HG03066 (cell line): ENCODE data around the gene MEX3B.

Experiments used
- ATAC-seq: cut with Tn5 transposase; IDR thresholded peaks from one replicate; pipeline ENCODE4 v1.9.1; 2021; ENCODE audit warnings: low read depth; ENCODE audit not compliant: unreplicated experiment

MEX3B gene

DNA sequence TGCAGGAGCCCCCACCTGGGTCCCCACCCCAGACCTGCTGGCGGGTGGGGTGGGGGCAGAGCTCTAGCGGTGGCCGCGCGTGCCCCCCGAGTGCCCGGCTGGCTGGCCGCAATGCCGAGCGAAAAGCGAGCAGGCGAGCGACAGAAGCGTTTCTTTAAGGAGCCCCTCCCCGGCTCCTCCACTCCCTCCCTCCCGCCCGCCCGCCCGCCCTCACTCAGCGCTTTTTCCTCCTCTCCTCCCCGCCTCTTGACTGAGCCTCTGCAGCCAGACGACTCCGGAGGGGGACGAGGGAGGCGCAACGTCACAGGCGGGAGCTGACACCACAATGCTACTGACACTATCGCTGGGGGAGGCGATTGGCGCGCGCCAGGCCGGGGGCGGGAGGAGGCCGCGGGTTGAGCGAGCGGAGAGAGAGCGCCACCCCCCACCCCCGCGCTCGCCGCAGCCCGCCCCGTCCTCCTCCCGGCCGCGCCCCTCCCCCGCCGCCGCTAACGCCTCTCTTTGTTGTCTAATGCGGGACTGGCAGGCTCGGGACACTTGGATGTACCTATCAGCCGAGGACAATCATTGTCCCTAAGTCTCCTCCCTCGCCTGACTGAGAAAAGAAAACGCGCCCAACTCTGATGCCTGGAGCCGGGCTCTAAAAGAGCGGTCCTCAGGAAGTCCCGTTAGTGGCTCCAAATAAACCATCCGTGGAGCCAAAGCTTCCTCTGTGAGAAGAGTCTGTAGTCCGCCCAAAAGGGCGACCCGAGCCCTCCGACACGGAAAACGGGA is at the start of gene MEX3B:
MEX3B (minus strand) TSS at position 127 of the 774 bp plus-strand sequence. CDS start 313 bp downstream, outside the sequence.
- ATAC-seq: peak; percentile 71

DNA sequence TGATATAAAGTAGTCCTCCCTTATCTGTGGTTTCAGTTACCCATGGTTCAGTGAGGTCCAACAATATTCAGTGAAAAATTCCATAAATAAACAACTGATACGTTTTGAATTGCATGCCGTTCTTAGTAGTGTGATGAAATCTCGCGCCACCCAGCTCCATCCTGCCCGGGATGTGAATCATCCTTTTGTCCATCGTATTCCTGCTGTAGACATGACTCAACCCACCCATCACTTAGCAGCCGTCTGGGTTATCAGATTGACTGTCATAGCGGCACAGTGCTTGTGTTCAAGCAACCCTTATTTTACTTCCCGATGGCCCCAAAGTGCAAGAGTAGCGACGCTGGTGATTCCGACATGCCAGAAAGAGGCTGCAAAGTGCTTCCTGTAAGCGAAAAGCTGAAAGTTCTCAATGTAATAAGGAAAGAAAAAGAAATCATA is 48.0 kb upstream of the MEX3B start:
- ATAC-seq: no peak

DNA sequence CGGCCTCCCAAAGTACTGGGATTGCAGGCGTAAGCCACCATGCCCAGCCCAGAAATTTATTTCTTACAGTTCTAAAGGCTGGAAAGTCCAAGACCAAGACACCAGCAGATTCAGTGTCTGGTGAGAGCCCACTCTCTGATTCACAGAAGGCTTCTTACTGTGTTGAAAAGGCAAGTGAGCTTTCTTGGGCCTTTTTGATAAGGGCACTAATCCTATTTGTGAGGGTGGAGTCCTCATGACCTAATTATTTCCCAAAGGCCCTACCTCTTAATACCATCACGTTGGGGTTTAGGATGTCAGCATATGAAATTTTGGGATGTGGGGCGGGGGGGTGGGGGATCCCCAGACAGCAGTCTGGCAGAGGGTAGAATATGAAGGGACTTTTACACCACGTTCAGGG is 47.5 kb upstream of the MEX3B start:
- no peak for ATAC-seq

DNA sequence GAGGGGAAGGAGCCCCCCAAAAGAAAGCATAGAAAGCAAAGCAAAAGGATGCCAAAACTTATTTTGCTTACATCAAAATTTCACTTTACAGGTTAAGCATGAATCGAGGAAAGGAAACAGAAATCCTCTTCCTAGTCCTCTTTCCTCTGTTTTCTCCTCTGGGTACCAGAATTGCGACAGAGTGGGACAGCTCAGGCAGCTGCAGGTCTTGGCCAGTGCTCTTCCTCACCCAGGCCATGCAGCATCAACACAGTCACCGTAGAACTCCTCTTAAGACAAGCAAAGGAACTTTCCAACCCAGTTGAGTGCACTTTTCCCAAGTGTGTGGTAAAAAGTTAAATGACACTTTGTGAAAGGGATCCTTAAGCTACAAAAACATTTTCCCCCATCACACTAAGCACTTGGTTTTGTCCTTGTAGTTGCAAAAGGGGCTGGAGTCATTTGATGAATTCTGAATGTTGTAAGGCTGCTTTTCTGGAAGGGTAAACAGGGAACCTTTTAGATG is 45.9 kb upstream of the MEX3B start:
- no peak for ATAC-seq

DNA sequence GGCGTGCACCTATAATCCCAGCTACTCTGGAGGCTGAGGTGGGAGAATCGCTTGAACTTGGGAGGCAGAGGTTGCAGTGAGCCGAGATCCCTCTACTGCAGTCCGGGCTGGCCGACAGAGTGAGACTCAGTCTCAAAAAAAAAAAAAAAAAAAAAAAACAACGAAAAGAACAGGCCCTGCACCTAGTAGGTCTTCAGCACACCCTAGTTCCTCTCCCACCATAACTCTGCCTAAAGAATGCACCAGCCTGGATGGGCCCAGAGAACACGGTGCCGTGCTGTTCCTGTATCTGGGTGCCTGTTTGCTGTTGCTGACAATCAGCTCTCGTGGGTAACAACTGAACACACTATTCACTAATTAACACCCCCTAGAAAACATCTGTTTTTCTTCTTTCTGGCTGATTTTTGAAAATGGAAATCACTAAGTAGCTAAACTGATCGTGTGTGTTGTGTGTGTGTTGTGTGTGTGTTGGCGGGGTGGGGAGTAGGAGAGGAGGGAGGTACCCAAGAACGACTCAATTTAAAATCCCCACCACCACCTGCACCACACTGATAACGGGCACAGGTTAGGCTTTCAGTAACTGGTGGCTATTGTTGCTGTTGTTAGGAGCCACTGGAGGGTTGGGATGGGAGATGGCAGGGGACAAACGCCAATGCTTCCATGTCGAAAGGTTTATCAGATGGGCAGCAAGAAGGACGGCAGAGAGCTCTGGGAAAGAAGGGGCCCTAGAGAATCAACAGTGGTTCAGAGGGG is 40.6 kb upstream of the MEX3B start:
- ATAC-seq: no peak

DNA sequence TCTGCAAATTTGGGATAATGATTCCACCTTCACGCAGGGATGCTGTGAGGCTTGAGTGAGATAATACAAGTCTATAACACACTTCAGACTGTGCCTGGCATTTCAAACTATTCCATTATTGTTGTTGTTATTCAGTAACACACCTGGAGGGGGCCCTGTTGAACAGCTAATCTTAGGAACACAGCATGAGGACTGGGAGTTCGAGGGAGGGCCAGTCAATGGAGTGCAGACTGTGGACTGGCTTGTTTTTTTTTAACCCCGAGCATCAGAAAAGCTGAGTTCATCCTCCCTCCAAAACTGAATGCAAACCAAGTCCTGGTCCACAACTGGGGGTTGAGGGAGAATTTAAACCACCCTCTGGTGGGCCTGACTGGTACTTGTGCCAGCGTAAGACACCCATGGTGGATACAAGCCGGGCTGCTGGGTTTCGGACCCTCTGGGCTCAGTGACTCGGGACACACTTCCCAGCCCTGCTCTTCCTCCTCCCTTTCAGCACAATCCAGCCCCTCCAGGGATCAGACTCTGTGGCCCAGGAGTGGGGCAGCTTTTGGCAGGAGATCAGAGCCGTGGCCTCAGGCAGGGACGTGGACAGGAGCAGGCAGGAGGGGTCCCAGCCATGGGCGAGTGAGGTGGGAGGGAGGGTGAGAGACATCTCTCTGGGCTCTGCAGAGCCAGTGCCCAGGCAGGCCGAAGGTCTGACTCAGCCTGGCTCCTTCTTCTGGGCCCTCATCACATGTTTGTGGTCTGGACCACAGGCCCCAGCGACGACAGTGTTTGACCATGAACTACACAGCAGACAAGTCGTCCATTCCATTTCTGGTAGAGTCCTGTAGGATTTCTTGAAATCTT is 36.3 kb upstream of the MEX3B start:
- ATAC-seq: no peak

DNA sequence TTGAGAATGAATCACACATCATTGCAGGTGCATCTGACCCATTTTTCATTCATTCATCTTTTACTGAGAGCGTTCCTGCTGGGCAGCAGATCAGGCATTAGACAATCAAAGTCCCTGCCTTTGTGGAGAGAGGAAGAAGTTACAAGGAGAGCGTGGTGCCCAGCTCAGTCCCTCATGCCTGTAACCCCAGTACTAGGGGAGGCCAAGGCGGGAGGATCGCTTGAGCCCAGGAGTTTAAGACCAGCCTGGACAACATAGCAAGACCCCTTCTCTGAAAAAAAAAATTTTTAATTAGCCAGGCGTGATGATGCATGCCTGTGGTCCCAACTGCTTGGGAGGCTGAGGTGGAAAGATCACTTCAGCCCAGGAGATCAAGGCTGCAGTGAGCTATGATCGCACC is 35.0 kb upstream of the MEX3B start:
- ATAC-seq: no peak

DNA sequence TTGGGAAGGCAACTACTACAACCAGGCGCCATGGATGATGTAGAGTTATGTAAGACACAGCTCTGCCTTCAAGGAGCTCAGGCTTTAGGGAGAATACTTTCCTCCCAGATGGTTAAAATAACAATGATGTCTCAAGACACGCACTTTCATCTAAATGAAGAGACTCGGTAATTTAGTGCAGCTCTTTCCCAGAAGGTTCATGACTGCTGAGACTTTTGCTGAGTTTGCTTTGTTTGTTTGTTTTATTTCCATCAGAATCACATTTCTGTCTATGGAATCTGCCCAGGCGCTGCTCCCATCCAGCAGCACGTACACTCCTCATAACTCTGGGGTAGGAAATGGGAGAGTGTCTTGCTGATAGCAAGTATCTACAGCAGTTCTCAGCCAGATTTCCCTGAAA is 33.9 kb upstream of the MEX3B start:
- ATAC-seq: no peak

GRCh38 chr15:82074610-82075009 is 28.8 kb upstream of the MEX3B start:
- no peak for ATAC-seq

DNA sequence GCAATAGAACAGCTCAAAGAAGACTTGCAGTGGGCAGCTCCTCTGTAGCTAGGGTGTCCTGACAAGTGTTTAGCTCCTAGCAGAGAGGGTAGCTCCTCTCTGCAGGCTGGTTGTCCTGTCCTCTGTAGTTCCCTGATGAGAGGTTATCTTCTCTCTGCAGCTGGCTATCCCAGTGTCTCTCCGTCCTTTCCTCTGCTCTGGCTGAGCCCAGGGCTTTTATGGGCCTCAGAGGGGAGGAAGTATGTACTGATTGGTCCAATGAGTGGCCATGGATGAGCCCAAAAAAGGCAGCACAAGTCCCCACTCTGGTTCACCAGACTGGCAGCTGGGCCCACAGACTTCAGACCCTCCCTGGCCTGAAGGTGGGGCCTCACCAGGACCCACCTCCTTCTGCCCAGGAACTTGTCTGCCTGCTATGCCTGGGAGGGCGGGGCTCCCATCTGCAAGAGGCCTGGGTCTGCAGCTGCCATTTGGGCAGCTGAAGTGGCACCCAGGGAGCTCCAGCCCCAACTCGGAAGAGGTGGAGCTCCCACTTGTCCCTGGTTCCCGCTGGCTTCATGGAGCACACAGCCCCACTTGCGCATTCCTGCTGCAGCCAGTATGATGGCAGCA is 27.2 kb upstream of the MEX3B start:
- no peak for ATAC-seq

DNA sequence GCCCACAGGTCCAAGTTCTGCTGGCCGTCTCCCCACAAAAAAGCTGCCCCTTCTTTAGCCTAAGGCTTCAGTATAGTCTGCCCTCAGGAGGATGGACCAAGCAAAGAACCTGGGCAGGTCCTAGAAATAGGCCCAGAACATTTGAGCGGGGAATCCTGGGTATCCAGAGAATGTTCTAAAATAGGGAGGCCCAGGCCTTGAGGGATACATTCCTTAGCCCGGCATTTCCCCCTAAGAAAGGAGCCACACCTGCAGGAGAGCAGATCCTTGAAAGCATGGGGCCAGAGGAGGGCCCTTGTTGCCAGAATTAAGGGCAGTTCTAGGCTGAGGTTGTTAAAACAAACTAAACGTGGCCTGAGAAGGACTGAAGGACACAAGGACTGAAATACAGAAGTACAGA is 20.6 kb upstream of the MEX3B start:
- no peak for ATAC-seq

DNA sequence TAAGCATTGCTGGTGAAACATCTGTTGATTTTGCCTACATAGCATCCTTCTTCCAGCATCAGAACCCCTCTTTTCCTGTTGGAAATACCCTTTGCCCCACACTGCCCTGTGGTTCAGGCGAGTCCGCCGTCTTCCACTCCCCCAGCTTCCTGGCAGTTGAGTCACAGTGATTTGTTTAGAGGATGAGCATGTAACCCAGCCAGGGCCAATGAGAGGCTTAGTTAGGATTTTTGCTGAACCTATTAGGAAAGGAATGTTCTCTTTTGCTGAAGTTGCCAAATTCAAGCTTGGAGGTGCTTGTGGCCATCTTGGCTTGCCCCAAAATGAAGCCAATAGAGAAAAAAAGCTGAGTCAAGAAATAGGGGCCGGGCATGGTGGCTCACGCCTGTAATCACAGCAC is 19.0 kb upstream of the MEX3B start:
- ATAC-seq: no peak

GRCh38 chr15:82062479-82063454 is 16.9 kb upstream of the MEX3B start:
- no peak for ATAC-seq

GRCh38 chr15:82060817-82061216 is 15.0 kb upstream of the MEX3B start:
- no peak for ATAC-seq

DNA sequence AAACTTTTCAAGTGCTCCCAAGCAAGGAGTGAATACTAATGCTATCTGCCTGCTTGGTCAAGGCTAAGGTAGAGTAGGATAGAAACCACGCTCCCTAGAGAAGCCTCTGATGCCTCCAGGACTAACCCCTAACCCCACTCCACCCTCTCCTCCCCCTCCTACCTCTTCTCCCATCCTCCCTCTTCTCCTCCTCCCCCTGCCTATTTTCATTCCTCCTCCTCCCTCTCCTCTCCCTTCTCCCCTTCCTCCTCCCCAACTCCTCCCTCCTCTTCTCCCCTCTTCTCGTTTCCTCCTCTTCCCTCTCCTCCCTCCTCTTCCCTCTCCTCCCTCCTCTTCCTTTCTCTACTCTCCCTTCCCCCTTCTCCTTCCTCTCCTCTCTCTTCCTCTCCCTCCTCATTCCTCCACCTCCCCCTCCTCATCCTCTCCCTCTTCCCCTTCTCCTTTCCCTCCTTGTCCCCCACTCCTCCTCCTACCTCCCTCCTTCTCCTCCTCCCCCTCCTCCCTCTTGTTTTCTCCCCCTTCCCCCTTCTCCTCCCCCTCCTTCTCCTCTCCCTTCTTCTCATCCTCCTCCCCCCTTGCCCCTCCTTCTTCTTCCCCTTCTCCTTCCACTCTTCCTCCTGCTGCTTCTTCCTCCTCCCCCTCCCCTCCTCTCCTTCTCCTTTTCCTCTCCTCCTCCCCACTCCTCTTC is 12.8 kb upstream of the MEX3B start:
- ATAC-seq: no peak

GRCh38 chr15:82058026-82058425 is 12.2 kb upstream of the MEX3B start:
- ATAC-seq: no peak

DNA sequence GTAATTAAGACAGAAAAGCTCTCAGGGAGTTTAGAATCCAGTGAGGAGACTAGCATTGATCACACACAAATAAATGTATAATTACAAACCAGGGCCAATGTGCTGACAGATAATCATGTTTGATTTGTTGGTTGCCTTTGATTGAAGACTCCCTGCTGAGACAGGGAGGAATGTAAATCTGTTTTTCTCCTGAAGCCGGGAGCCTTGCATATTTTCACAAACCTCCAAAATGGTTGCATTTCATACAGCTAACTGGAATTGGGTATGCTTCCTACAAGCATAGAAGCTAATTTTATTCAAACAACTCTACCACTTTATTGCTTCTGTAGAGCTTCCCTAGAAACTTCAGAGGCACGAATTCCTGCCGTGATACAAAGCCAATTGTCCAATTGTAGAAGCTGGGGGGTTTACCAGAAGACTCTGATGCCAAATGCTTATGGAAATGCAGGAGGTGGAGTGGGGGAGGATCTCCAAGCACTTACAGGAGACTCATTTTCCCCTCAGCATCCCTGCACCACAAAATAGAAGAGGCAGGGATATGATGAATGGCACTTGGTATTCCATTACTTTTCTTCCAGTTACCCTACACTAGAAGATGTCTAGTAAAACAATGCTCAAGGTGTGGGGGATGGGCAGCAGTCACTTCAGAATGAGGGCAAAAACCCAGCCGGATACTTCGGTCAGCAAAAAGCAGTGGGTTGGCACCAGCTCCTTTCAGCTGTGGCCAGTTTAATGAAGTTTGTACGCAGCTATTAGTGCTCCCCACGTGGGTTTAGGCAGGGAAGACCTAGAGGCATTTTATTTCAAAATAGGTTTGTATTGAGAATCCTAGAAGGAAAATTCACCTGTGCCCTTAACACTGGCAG is 11.4 kb upstream of the MEX3B start:
- ATAC-seq: no peak

DNA sequence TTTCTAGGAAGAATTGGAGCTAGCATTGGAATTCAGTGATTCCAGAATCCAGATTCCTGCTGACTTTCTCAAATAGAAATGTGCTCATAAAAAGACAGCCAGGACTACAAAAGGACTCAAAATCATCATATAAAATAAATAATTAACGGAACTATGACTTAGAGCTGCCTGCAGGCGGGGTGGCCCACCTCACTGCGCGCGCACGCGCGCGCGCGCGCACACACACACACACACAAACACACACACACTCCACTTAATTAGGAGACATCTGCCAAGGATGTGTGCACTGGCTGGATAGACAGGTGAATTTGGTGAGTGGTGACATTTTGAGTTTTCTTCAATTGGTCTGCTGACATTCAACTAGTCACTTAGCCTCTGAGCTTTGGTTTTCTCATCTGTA is 6.9 kb upstream of the MEX3B start:
- ATAC-seq: no peak
